Activated naive CD4-positive, alpha-beta T cell treated with anti-CD3 and anti-CD28 coated beads for 36 hours (primary cell): Measurements from ENCODE around the gene ANTXR1. TPM values are rescaled to one million over a fixed set of nuclear protein-coding genes. Genes with fewer than 3 reads are reported as not detected.

Experiments
- CTCF ChIA-PET: fragments of 350-600 bp; sonication (Branson Sonifier 250); formaldehyde crosslinking; loops from one replicate; lab custom pipeline; 2021; ENCODE audit warnings: antibody characterized with exemption; lab: Charles Lee
- DNase-seq: peaks from one replicate; pipeline ENCODE4 v3.0.0-alpha.2; 2020
- H3K27ac Mint-ChIP-seq: one replicate; pipeline ENCODE4 v1.8.0; 2021; ENCODE audit warnings: mild to moderate bottlenecking, mixed read lengths
- H3K27me3 Mint-ChIP-seq: one replicate; pipeline ENCODE4 v1.8.0; 2021; ENCODE audit warnings: low read depth, mixed read lengths
- H3K36me3 Mint-ChIP-seq: one replicate; pipeline ENCODE4 v1.8.0; 2021; ENCODE audit warnings: low read depth, mixed read lengths
- H3K4me1 Mint-ChIP-seq: one replicate; pipeline ENCODE4 v1.8.0; 2021; ENCODE audit warnings: low read depth, mixed read lengths
- H3K4me3 Mint-ChIP-seq: one replicate; pipeline ENCODE4 v1.8.0; 2021; ENCODE audit warnings: mild to moderate bottlenecking, moderate library complexity, mixed read lengths
- H3K9me3 Mint-ChIP-seq: one replicate; pipeline ENCODE4 v1.8.0; 2021; ENCODE audit warnings: mixed read lengths
- intact Hi-C: fragments of 100-400 bp; cut with micrococcal nuclease; formaldehyde crosslinking; loops from one replicate; pipeline ENCODE4 v1.15.1; 2023
- total RNA-seq, 2 experiments: library from RNA; stranded (reverse); gene quantifications; one replicate each; pipeline ENCODE4 v1.2.3, GENCODE V29; 2021

The ANTXR1 gene
- total RNA-seq, 2 experiments from 2014 or later: 0.17 TPM; not detected in 1

GRCh38 chr2:69192176-69192945 is 179.4 kb downstream of the ANTXR1 start:
- H3K27ac Mint-ChIP-seq: no peak overlapping the region
- H3K4me3 Mint-ChIP-seq: no peak overlapping the region
- intact Hi-C loops: no loop called here
- CTCF ChIA-PET: no interaction called here
- no peaks in the 10 kb centered on the region for H3K4me1 Mint-ChIP-seq
- no peaks in the 10 kb centered on the region for H3K36me3 Mint-ChIP-seq
- no peak for DNase-seq
- no peaks in the 10 kb centered on the region for H3K9me3 Mint-ChIP-seq
- H3K27me3 Mint-ChIP-seq: no peaks in the 10 kb centered on the region

- CTCF ChIA-PET: interaction anchor here (0.6 to 0.9 kb wide), 3 partner anchors 9 to 155 kb away, joined by 4 read pairs; no protein-coding TSS in a partner anchor
- intact Hi-C loops: no loop called here
- Mint-ChIP-seq H3K27me3 (no peaks in the 10 kb centered on the region), H3K4me1 (no peaks in the 10 kb centered on the region), H3K4me3 (no peak overlapping the region), H3K9me3 (no peaks in the 10 kb centered on the region), H3K27ac (no peak overlapping the region), H3K36me3 (no peaks in the 10 kb centered on the region)
- DNase-seq: no peak
These were observed 182.7 kb downstream of the ANTXR1 start for GRCh38 chr2:69195706-69196105.

DNA sequence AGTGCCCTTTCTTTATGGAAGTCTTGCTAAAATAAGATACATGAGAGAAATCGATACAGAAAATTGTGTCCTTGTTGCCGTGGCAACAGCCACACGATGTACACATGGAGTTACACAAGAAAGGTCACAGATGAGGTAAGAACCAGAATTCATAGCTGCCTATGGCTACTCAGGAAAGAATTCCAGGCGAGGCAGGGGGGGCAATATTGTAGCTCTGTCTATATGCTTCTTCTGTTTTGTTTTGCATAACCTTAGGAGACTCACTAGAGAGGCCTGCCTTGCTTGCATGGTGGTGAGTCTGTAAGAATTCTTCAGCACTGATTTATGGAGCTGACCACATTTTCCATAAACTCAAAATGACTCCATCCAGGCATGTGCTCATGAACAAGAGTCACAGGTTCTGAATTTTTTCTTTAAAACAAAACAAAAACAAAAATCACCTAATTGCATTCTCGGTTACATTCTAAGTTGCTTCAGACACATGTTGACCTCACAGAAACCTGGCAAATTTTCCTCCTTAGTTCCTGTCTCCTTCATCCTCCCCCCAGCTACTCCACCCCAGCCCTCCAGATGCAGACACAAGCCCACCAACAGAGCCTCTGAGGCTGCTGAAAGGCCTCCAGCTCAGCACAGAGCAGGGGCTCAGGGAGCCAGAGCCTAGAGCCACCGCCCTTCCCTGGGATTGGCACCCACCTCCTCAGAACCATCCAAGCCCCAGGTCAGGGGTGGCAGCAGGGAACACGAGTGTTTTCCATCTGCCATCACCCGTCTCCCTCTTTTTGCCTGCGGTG is 183.5 kb downstream of the ANTXR1 start:
- Mint-ChIP-seq H3K4me3 (no peak overlapping the region), H3K36me3 (no peaks in the 10 kb centered on the region), H3K27ac (no peak overlapping the region), H3K9me3 (no peaks in the 10 kb centered on the region), H3K4me1 (no peaks in the 10 kb centered on the region), H3K27me3 (no peaks in the 10 kb centered on the region)
- no peak for DNase-seq
- intact Hi-C loops: no loop called here
- CTCF ChIA-PET: interaction anchor here (0.9 kb wide), 1 partner anchor 10 kb away, joined by 4 read pairs; no protein-coding TSS in a partner anchor

GRCh38 chr2:69200107-69200520 is 187.1 kb downstream of the ANTXR1 start:
- intact Hi-C loops: no loop called here

DNA sequence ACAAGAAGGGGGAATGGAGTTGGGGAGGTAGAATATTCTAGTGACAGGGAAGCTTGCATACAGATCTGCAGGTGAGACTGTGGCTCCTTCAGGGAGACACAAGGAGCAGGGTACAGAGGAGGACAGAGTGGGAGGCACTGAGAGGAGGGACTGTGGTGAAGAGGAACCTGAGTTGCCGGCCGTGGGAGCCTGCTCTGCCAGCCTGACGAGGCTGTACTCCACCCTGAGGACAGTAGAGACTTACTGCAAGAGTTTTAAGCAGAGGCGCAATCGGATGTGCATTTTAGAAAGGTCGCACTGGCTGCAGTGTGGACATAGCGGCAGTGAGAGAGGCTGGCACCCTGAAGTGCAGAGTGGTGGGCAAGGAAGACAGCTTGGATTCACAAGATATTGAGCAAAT is 188.3 kb downstream of the ANTXR1 start:
- no peak for DNase-seq
- no peaks in the 10 kb centered on the region for H3K36me3 Mint-ChIP-seq
- peaks cover 4% of the 10 kb centered on the region for H3K27me3 Mint-ChIP-seq
- H3K4me3 Mint-ChIP-seq: no peak overlapping the region
- intact Hi-C loops: no loop called here
- no peaks in the 10 kb centered on the region for H3K9me3 Mint-ChIP-seq
- H3K4me1 Mint-ChIP-seq: no peaks in the 10 kb centered on the region
- no peak overlapping the region for H3K27ac Mint-ChIP-seq
- CTCF ChIA-PET: interaction anchor here (0.8 kb wide), 1 partner anchor 16 kb away, joined by 3 read pairs; no protein-coding TSS in a partner anchor

More at GRCh38 chr2:69200107-69200520, 187.1 kb downstream of the ANTXR1 start:
- H3K9me3 Mint-ChIP-seq: no peaks in the 10 kb centered on the region
- no peaks in the 10 kb centered on the region for H3K36me3 Mint-ChIP-seq
- CTCF ChIA-PET: no interaction called here
- H3K4me3 Mint-ChIP-seq: no peak overlapping the region
- H3K4me1 Mint-ChIP-seq: no peaks in the 10 kb centered on the region
- DNase-seq: no peak
- H3K27me3 Mint-ChIP-seq: peaks cover 4% of the 10 kb centered on the region
- no peak overlapping the region for H3K27ac Mint-ChIP-seq

DNA sequence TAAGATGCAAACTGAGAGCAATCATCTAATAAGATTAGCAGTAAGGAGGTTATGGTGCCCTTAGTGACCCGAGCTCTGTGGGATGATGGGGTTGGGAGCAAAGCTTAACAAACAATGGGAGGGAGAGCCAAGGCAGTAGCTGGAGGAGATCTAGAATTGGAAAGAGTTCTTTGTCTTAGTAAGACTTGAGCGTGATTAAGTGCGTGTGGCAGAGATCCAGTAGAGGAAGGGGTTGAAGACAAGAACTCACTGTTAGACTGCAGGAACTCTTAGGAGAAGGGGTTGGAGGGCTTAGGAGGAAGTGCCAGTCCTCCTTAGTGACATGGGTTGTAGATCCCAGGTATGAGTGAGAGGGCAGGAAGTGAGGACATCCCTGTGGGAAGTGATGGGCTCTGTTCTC is 189.3 kb downstream of the ANTXR1 start:
- H3K27ac Mint-ChIP-seq: no peak overlapping the region
- peaks cover 4% of the 10 kb centered on the region for H3K27me3 Mint-ChIP-seq
- H3K9me3 Mint-ChIP-seq: no peaks in the 10 kb centered on the region
- CTCF ChIA-PET: no interaction called here
- no peak overlapping the region for H3K4me3 Mint-ChIP-seq
- DNase-seq: no peak
- no peaks in the 10 kb centered on the region for H3K36me3 Mint-ChIP-seq
- H3K4me1 Mint-ChIP-seq: no peaks in the 10 kb centered on the region
- intact Hi-C loops: no loop called here

DNA sequence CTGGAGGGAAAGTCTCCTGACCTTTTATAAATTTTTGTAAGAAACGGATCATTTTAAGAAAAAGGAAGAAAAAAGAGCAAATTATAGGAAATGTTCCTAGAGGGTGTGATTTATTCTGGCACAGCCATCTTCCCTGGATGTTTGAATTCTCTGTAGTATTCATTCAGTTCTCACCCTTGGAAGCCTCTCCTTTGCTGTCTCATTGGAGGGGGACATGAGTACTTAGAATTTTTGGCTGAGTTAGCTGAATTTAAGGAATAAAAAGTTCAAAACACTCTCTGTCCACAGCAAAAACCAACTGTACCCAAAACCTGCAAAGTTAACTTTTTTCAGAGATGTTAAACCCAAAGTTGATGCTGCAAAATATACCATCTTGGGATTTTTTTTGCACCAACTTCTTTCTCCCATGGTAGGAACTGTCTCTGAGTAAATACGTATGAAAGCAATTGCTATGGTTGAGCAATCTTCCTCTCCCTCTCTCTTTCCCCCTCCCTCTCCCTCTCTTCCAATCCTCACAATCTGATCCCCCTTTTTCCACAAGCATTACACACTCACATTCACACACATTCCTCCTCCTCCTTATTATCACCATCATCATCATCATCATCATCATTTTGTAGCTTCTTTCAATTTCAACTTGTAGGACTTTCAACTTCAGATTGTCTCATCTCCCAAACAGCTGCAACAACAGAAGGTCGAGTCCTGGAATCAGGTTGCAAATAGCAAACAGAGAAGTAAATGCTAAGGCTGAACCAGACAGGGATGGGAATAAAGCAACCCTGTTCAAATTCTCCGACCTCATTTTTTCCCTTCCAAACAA is 190.4 kb downstream of the ANTXR1 start:
- intact Hi-C loops: no loop called here
- Mint-ChIP-seq H3K27ac (no peak overlapping the region), H3K4me3 (no peak overlapping the region), H3K36me3 (no peaks in the 10 kb centered on the region), H3K4me1 (no peaks in the 10 kb centered on the region), H3K27me3 (peaks cover 4% of the 10 kb centered on the region), H3K9me3 (no peaks in the 10 kb centered on the region)
- no peak for DNase-seq
- CTCF ChIA-PET: interaction anchor here (1.2 kb wide), 1 partner anchor 61 kb away, joined by 3 read pairs; no protein-coding TSS in a partner anchor

- H3K36me3 Mint-ChIP-seq: no peaks in the 10 kb centered on the region
- peaks cover 4% of the 10 kb centered on the region for H3K27me3 Mint-ChIP-seq
- CTCF ChIA-PET: interaction anchor here (0.6 to 1.2 kb wide), 2 partner anchors 60 to 192 kb away, joined by 3 read pairs; partner anchors contain the start of gene ANTXR1
- intact Hi-C loops: no loop called here
- no peak overlapping the region for H3K4me3 Mint-ChIP-seq
- no peak overlapping the region for H3K27ac Mint-ChIP-seq
- no peak for DNase-seq
- H3K9me3 Mint-ChIP-seq: no peaks in the 10 kb centered on the region
- H3K4me1 Mint-ChIP-seq: no peaks in the 10 kb centered on the region
These were observed 191.7 kb downstream of the ANTXR1 start for GRCh38 chr2:69204654-69205053.

DNA sequence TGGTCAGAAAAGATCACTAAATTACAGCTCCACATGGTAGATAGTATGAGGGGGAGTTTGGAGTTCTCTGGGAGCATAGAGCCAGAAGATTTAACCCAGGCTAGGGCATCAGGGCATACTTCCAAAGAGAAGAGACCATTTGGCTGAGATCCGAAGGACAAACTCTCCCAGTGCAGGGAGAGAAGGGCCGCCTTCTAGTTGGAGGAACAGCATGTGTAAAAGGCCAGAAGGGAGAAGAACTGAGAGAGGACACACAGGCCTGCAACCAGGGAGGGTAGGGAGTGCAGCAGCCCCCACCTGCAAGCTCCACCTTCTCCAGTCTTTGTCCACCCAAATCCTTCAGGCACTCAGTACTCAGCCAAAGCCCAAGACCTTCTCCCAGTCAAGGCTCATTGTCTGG is 192.1 kb downstream of the ANTXR1 start:
- Mint-ChIP-seq H3K4me1 (no peaks in the 10 kb centered on the region), H3K9me3 (no peaks in the 10 kb centered on the region), H3K27ac (no peak overlapping the region), H3K27me3 (peaks cover 4% of the 10 kb centered on the region), H3K36me3 (no peaks in the 10 kb centered on the region), H3K4me3 (no peak overlapping the region)
- CTCF ChIA-PET: interaction anchor here (0.5 to 1.2 kb wide), 3 partner anchors 60 to 299 kb away, joined by 3 read pairs; partner anchors contain the start of gene ANTXR1
- intact Hi-C loops: no loop called here
- DNase-seq: no peak

DNA sequence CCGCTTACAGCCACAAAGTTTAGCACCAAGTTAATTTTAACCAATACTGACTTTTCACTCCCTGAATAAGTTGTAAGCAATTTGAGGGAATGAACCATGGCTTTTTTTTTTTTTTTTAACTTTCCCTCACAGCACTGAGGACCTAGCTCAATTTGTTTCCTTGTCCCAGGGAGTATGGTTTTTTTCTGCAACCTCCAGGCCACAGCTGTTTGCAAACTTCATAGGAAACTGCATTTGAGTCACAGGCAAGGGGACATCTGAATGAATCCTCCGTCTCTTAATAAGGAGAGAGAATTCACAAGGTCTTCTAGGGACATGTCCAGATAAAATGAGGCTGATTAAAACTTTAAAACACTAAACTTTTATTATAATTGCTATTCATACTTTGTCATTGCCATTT is 192.5 kb downstream of the ANTXR1 start:
- intact Hi-C loops: no loop called here
- peaks cover 4% of the 10 kb centered on the region for H3K27me3 Mint-ChIP-seq
- H3K27ac Mint-ChIP-seq: no peak overlapping the region
- no peak overlapping the region for H3K4me3 Mint-ChIP-seq
- no peaks in the 10 kb centered on the region for H3K36me3 Mint-ChIP-seq
- CTCF ChIA-PET: interaction anchor here (0.5 kb wide), 1 partner anchor 299 kb away, joined by 3 read pairs; no protein-coding TSS in a partner anchor
- H3K4me1 Mint-ChIP-seq: no peaks in the 10 kb centered on the region
- H3K9me3 Mint-ChIP-seq: no peaks in the 10 kb centered on the region
- DNase-seq: no peak

DNA sequence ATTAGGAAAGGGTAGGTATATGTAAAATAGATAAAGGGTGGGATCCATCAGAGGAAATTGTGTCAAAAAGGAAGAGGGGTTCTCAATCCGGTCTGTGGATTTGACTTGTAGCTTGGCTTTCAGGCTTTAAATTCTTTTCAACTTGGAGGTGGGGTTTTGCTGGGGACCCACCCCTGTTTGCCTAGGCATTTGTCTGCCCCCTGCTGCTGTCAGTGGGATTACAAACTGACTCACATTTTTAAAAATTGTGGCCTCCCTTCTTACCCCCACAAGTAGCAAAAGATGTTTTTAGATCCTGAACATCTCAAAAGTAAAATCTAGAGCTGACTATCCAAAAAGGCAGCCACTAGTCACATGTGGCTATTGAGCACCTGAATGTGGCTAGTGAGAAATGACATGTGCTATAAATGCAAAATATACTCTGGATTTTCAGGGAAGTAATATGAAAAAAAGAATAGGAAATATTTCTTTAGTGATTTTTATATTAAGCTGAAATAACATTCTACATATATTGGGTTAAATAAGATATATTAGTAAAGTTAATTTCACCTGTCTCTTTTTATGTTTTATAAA is 195.1 kb downstream of the ANTXR1 start:
- DNase-seq: no peak
- H3K27me3 Mint-ChIP-seq: peaks cover 4% of the 10 kb centered on the region
- CTCF ChIA-PET: no interaction called here
- H3K9me3 Mint-ChIP-seq: no peaks in the 10 kb centered on the region
- H3K36me3 Mint-ChIP-seq: no peaks in the 10 kb centered on the region
- H3K27ac Mint-ChIP-seq: no peak overlapping the region
- H3K4me3 Mint-ChIP-seq: no peak overlapping the region
- H3K4me1 Mint-ChIP-seq: no peaks in the 10 kb centered on the region
- intact Hi-C loops: no loop called here
